ENCODE results near the gene CYP4F2. TPM values are rescaled to one million over a fixed set of nuclear protein-coding genes. Genes with fewer than 3 reads are reported as not detected.
A peak's percentile ranks its signal among the peaks of the same experiment; 100 is the strongest.

CYP4F2 gene
- total and polyA plus RNA-seq, 9 of the 15 experiments (the other 6 are each of a cell fraction or from before 2014, with no cell fraction given): 0.10 to 0.56 (median 0.32) TPM; not detected in 2

DNA sequence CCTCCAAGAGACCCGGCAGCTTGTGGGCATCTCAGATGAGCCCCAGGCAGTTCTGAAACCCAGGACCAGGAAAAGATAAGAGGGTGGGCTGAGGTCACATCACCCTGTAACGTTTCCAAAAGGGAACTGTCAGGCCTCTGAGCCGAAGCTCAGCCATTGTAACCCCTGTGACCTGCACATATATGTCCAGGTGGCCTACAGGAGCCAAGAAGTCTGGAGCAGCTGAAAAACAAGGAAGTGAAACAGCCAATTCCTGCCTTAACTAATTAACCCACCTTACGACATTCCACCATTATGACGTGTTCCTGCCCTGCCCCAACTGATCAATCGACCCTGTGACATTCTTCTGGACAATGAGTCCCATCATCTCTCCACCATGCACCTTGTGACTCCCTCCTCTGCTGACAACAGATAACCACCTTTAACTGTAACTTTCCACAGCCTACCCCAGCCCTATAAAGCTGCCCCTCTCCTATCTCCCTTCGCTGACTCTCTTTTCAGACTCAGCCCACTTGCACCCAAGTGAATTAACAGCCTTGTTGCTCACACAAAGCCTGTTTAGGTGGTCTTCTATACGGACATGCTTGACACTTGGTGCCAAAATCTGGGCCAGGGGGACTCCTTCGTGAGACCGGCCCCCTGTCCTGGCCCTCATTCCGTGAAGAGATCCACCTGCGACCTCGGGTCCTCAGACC, 69.1 kb downstream of the CYP4F2 start (continued):
- TF ChIP-seq, protein P1, sequence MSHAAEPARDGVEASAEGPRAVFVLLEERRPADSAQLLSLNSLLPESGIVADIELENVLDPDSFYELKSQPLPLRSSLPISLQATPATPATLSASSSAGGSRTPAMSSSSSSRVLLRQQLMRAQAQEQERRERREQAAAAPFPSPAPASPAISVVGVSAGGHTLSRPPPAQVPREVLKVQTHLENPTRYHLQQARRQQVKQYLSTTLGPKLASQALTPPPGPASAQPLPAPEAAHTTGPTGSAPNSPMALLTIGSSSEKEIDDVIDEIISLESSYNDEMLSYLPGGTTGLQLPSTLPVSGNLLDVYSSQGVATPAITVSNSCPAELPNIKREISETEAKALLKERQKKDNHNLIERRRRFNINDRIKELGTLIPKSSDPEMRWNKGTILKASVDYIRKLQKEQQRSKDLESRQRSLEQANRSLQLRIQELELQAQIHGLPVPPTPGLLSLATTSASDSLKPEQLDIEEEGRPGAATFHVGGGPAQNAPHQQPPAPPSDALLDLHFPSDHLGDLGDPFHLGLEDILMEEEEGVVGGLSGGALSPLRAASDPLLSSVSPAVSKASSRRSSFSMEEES (CRISPR knock-in tag; IDR thresholded peaks at IDR 0.05): peak; percentile 4; the same call in 1 of the 2 replicates
- TF ChIP-seq ID3 (CRISPR knock-in tag; IDR thresholded peaks at IDR 0.05) (0 out of 2 replicates have a peak, but pooled peaks have one; percentile 62), ID3 (tag; IDR thresholded peaks at IDR 0.05) (peak; percentile 94), KHSRP (IDR thresholded peaks at IDR 0.05) (0 out of 2 replicates have a peak, but pooled peaks have one; percentile 36), SMAD3 (CRISPR knock-in tag; conservative IDR thresholded peaks at IDR 0.05) (peak; percentile 63; the same call in 1 of the 2 replicates), ATF7 (IDR thresholded peaks at IDR 0.05) (peak; percentile 79), ZBTB17 (CRISPR knock-in tag; IDR thresholded peaks at IDR 0.05) (peak; percentile 60; the same call in 1 of the 2 replicates), FOSL1 (tag; conservative IDR thresholded peaks at IDR 0.05) (peak; percentile 77), CBFA2T2 (conservative IDR thresholded peaks at IDR 0.05) (peak; percentile 89), ZNF165 (CRISPR knock-in tag; IDR thresholded peaks at IDR 0.05; ENCODE audit: borderline replicate concordance) (peak; percentile 84; the same call in 1 of the 2 replicates), PHB2 (IDR thresholded peaks at IDR 0.05; ENCODE audit: low read depth) (peak; percentile 74; the same call in 1 of the 2 replicates), CAMTA2 (CRISPR knock-in tag; conservative IDR thresholded peaks at IDR 0.05) (peak; percentile 52; the same call in 1 of the 2 replicates), GTF2E2 (tag; IDR thresholded peaks at IDR 0.05) (peak; percentile 29; the same call in 1 of the 2 replicates), EHMT2 (IDR thresholded peaks at IDR 0.05) (peak; percentile 70; the same call in 1 of the 2 replicates), NFE2 (IDR thresholded peaks at IDR 0.05; ENCODE audit: low read depth) (0 out of 2 replicates have a peak, but pooled peaks have one; percentile 8)
- TF ChIP-seq, protein P2, sequence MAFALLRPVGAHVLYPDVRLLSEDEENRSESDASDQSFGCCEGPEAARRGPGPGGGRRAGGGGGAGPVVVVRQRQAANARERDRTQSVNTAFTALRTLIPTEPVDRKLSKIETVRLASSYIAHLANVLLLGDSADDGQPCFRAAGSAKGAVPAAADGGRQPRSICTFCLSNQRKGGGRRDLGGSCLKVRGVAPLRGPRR (CRISPR knock-in tag; IDR thresholded peaks at IDR 0.05): peak; percentile 91

All from K562 (cell line).